H1 (cell line): ENCODE data around the gene ADCY7. TPM values are rescaled to one million over a fixed set of nuclear protein-coding genes. Genes with fewer than 3 reads are reported as not detected.

Experiments used
- CTCF ChIA-PET: fragments of 300-600 bp; sonication (Branson Sonifier 250); formaldehyde crosslinking; loops from one replicate; lab custom pipeline; 2021; ENCODE audit not compliant: partially characterized antibody; lab: Charles Lee
- POLR2A ChIA-PET: fragments of 300-600 bp; sonication (Branson Sonifier 250); formaldehyde crosslinking; loops from one replicate; lab custom pipeline; 2021; ENCODE audit warnings: inconsistent platforms; ENCODE audit not compliant: partially characterized antibody; lab: Charles Lee
- DNase-seq, 2 experiments: peaks; one replicate each; pipeline versions ENCODE4 v3.0.0 to v3.0.0-alpha.2; 2010 to 2022; ENCODE audit warnings: low spot score in 2 of 2, low read depth in 1 of 2, mixed read lengths in 1 of 2
- FAIRE-seq: peaks from 2 replicates; lab custom pipeline; 2011; peaks lifted over from hg19 to GRCh38; lab: Jason Lieb, UNC
- H2AFZ ChIP-seq: 2 replicates; pipeline ENCODE4 v1.8.1; 2012; ENCODE audit warnings: low read length, inconsistent platforms
- H2AK5ac ChIP-seq: 2 replicates; pipeline ENCODE4 v1.6.1; 2013; ENCODE audit warnings: low read depth, low read length
- H2BK120ac ChIP-seq: replicated peaks from 2 replicates; pipeline ENCODE3; 2013; ENCODE audit warnings: low read depth, low read length, inconsistent platforms
- H2BK12ac ChIP-seq: 2 replicates; pipeline ENCODE4 v1.6.1; 2013; ENCODE audit warnings: low read depth, low read length
- H2BK15ac ChIP-seq: 2 replicates; pipeline ENCODE4 v1.6.1; 2013; ENCODE audit warnings: low read length
- H2BK20ac ChIP-seq: 2 replicates; pipeline ENCODE4 v1.6.1; 2013; ENCODE audit warnings: low read length
- H2BK5ac ChIP-seq: 2 replicates; pipeline ENCODE4 v1.6.1; 2013; ENCODE audit warnings: low read depth, low read length
- H3K14ac ChIP-seq: 2 replicates; pipeline ENCODE4 v1.6.1; 2013; ENCODE audit warnings: inconsistent platforms; ENCODE audit not compliant: insufficient read length
- H3K18ac ChIP-seq: 2 replicates; pipeline ENCODE4 v1.6.1; 2013; ENCODE audit warnings: low read length; ENCODE audit errors: extremely low read depth
- H3K23ac ChIP-seq: 2 replicates; pipeline ENCODE4 v1.6.1; 2013; ENCODE audit warnings: inconsistent platforms; ENCODE audit not compliant: insufficient read length
- H3K23me2 ChIP-seq: 2 replicates; pipeline ENCODE4 v1.6.1; 2013; ENCODE audit warnings: low read depth, low read length
- H3K27ac ChIP-seq: 2 replicates; pipeline ENCODE4 v1.6.1; 2011; ENCODE audit warnings: low read depth, low read length, inconsistent platforms
- H3K27me3 ChIP-seq, 4 experiments: replicated peaks in 1 of 4; 1 replicate in 1 of 4; 2 replicates in 3 of 4; pipeline versions ENCODE4 v1.6.1 to v1.8.1; 2011 to 2013; ENCODE audit warnings: low read length in 3 of 4, mild to moderate bottlenecking in 3 of 4, inconsistent platforms in 2 of 4, mixed read lengths in 2 of 4, moderate library complexity in 1 of 4; ENCODE audit not compliant: control insufficient read depth in 3 of 4, insufficient read depth in 3 of 4; ENCODE audit errors: extremely low read depth in 1 of 4
- H3K36me3 ChIP-seq, 4 experiments: 2 replicates each; pipeline versions ENCODE4 v1.6.1 to v1.8.1; 2011 to 2013; ENCODE audit warnings: mild to moderate bottlenecking in 4 of 4, low read length in 3 of 4, moderate library complexity in 2 of 4, control low read depth in 1 of 4, inconsistent platforms in 1 of 4; ENCODE audit not compliant: insufficient read depth in 4 of 4, control insufficient read depth in 2 of 4
- H3K4ac ChIP-seq: replicated peaks from 2 replicates; pipeline ENCODE3; 2013; ENCODE audit warnings: low read length, low read depth, mixed read lengths, inconsistent platforms; ENCODE audit not compliant: insufficient read length
- H3K4me1 ChIP-seq, 4 experiments: replicated peaks in 1 of 4; 1 replicate in 1 of 4; 2 replicates in 3 of 4; pipeline versions ENCODE4 v1.6.1 to v1.8.1; 2011 to 2013; ENCODE audit warnings: low read length in 3 of 4, inconsistent platforms in 2 of 4, mixed read lengths in 1 of 4; ENCODE audit not compliant: insufficient read depth in 4 of 4, control insufficient read depth in 3 of 4
- H3K4me2 ChIP-seq, 2 experiments: 2 replicates each; pipeline versions ENCODE4 v1.6.1 to v1.8.1; 2011 to 2013; ENCODE audit warnings: low read depth in 2 of 2, low read length in 2 of 2, control low read depth in 1 of 2, inconsistent platforms in 1 of 2, mild to moderate bottlenecking in 1 of 2; ENCODE audit not compliant: insufficient read depth in 1 of 2
- H3K4me3 ChIP-seq, 4 experiments: fragments of 200-600, 300-600 bp in 1 of 4; sonication (generic), shearing (Covaris generic), sonication (Bioruptor Twin) in 1 of 4; 2 replicates each; pipeline versions ENCODE4 v1.5.1 to v1.8.1; 2011 to 2016; ENCODE audit warnings: low read length in 4 of 4, low read depth in 3 of 4, control low read depth in 2 of 4, inconsistent platforms in 2 of 4, mild to moderate bottlenecking in 2 of 4, mixed read lengths in 1 of 4, moderate library complexity in 1 of 4; ENCODE audit not compliant: insufficient read depth in 2 of 4; ENCODE audit errors: extremely low read depth in 1 of 4
- H3K56ac ChIP-seq: replicated peaks from 2 replicates; pipeline ENCODE3; 2013; ENCODE audit warnings: low read depth, mild to moderate bottlenecking, mixed read lengths, low read length, inconsistent platforms; ENCODE audit not compliant: insufficient read length
- H3K79me1 ChIP-seq: 2 replicates; pipeline ENCODE4 v1.6.1; 2013; ENCODE audit warnings: low read depth, low read length, control low read depth
- H3K79me2 ChIP-seq, 2 experiments: 2 replicates each; pipeline versions ENCODE4 v1.6.1 to v1.8.1; 2012 to 2013; ENCODE audit warnings: low read length in 2 of 2, mild to moderate bottlenecking in 2 of 2, inconsistent platforms in 1 of 2; ENCODE audit not compliant: insufficient read depth in 2 of 2, control insufficient read depth in 1 of 2
- H3K9ac ChIP-seq, 4 experiments: replicated peaks in 1 of 4; 1 replicate in 1 of 4; 2 replicates in 3 of 4; pipeline versions ENCODE4 v1.6.1 to v1.8.1; 2011 to 2013; ENCODE audit warnings: low read depth in 3 of 4, low read length in 3 of 4, control low read depth in 2 of 4, mild to moderate bottlenecking in 2 of 4, moderate library complexity in 2 of 4, inconsistent platforms in 1 of 4; ENCODE audit errors: extremely low read depth in 1 of 4
- H3K9me3 ChIP-seq, 2 experiments: 2 replicates each; pipeline versions ENCODE4 v1.6.1 to v1.8.1; 2012 to 2013; ENCODE audit warnings: mild to moderate bottlenecking in 2 of 2, moderate library complexity in 2 of 2, control low read depth in 1 of 2, inconsistent platforms in 1 of 2, low read depth in 1 of 2, low read length in 1 of 2, mixed read lengths in 1 of 2; ENCODE audit not compliant: insufficient read depth in 2 of 2
- H4K20me1 ChIP-seq, 2 experiments: replicated peaks in 1 of 2; 2 replicates each; pipeline versions ENCODE3 to v1.8.1; 2011 to 2013; ENCODE audit warnings: inconsistent platforms in 2 of 2, low read length in 2 of 2, mild to moderate bottlenecking in 1 of 2; ENCODE audit not compliant: insufficient read depth in 2 of 2, control insufficient read depth in 1 of 2
- H4K5ac ChIP-seq: 2 replicates; pipeline ENCODE4 v1.6.1; 2013; ENCODE audit warnings: low read length, low read depth, mixed read lengths, inconsistent platforms; ENCODE audit not compliant: insufficient read length
- H4K8ac ChIP-seq: 2 replicates; pipeline ENCODE4 v1.8.0; 2013; ENCODE audit warnings: mild to moderate bottlenecking, moderate library complexity, low read length, inconsistent platforms; ENCODE audit not compliant: insufficient read depth; ENCODE audit errors: extremely low read depth
- H4K91ac ChIP-seq: replicated peaks from 2 replicates; pipeline ENCODE3; 2013; ENCODE audit warnings: low read length, mixed read lengths, inconsistent platforms; ENCODE audit not compliant: insufficient read length
- ASH2L ChIP-seq: fragments of 200-600, 300-600 bp; sonication (generic); IDR thresholded peaks from one replicate; pipeline ENCODE4 v1.7.1; 2017; ENCODE audit warnings: low read length
- BCL11A ChIP-seq, 2 experiments: IDR thresholded peaks; one replicate each; pipeline ENCODE4 v1.6.1; 2011; ENCODE audit warnings: low read depth in 2 of 2, low read length in 2 of 2, mild to moderate bottlenecking in 2 of 2
- CBX5 ChIP-seq: fragments of 300-800, 300-1000 bp; sonication (generic); IDR thresholded peaks from 2 replicates; pipeline ENCODE4 v1.7.1; 2016; ENCODE audit warnings: antibody characterized with exemption, low read length, low read depth
- RBBP5 ChIP-seq: IDR thresholded peaks from 2 replicates; pipeline ENCODE4 v1.7.1; 2012; ENCODE audit warnings: low read depth, mild to moderate bottlenecking, inconsistent platforms, low read length, moderate library complexity, borderline replicate concordance
- RNF2 ChIP-seq: fragments of 200-900, 300-1000 bp; sonication (generic); IDR thresholded peaks from 2 replicates; pipeline ENCODE4 v1.7.1; 2016; ENCODE audit warnings: borderline replicate concordance, low read depth, mild to moderate bottlenecking, antibody characterized with exemption, low read length; ENCODE audit not compliant: poor library complexity, severe bottlenecking; ENCODE audit errors: missing control alignments
- SIN3A ChIP-seq, 2 experiments: IDR thresholded peaks in 1 of 2; conservative IDR thresholded peaks in 1 of 2; 2 replicates each; pipeline ENCODE4 v1.6.1; 2011 to 2012; ENCODE audit warnings: low read length in 2 of 2, improper control_type of control experiment in 1 of 2, low read depth in 1 of 2, mild to moderate bottlenecking in 1 of 2
- SP4 ChIP-seq: IDR thresholded peaks from 2 replicates; pipeline ENCODE4 v1.6.1; 2012; ENCODE audit warnings: low read length, inconsistent platforms
- WGBS, 2 experiments: shearing (Covaris generic) in 1 of 2; methylation state at CpG; one replicate each; pipeline versions ENCODE4 v1.1.6 to v1.1.7; 2013 to 2015; ENCODE audit warnings: low lambda C conversion rate in 2 of 2, mixed read lengths in 2 of 2, inconsistent platforms in 1 of 2, low coverage in 1 of 2, missing lambda C conversion rate in 1 of 2; ENCODE audit not compliant: insufficient replicate concordance in 2 of 2, insufficient coverage in 1 of 2, insufficient read length in 1 of 2; ENCODE audit errors: extremely low coverage in 1 of 2, missing lambda C conversion rate in 1 of 2; 5-methylcytosine and 5-hydroxymethylcytosine counted together
- polyA plus RNA-seq, 7 experiments: library from polyadenylated mRNA; depleted of rRNA in 3 of 7; stranded (reverse) in 5 of 7; unstranded in 2 of 7; fragments of >200 nt in 5 of 7; fragments of 200-250 nt in 2 of 7; gene quantifications; 1 replicate in 5 of 7; 2 replicates in 1 of 7; 4 replicates in 1 of 7; pipeline versions ENCODE4 v1.2.1 to v1.2.3, GENCODE V29; 2011 to 2013; ENCODE audit warnings: missing spikeins in 2 of 7, mixed read lengths in 2 of 7
- total RNA-seq: library from RNA; stranded (reverse); fragmentation: NEBNext Ultra II Directional; extraction: Animal tissue kit (Norgen Biotek cat#: 25700); gene quantifications from 2 replicates; pipeline ENCODE4 v1.2.1, GENCODE V29; 2021
- TF ChIP-seq, protein P1 (sequence below): IDR thresholded peaks from 2 replicates; pipeline ENCODE4 v1.6.1; 2011; ENCODE audit warnings: low read length, improper control_type of control experiment
- TF ChIP-seq, protein P2 (sequence below): IDR thresholded peaks from 2 replicates; pipeline ENCODE4 v1.6.1; 2012; ENCODE audit warnings: low read length, inconsistent platforms

Gene ADCY7
- total and polyA plus RNA-seq, 2 of the 8 experiments (the other 6 are each of a cell fraction or from before 2014, with no cell fraction given): 2.4 to 5.1 TPM

DNA sequence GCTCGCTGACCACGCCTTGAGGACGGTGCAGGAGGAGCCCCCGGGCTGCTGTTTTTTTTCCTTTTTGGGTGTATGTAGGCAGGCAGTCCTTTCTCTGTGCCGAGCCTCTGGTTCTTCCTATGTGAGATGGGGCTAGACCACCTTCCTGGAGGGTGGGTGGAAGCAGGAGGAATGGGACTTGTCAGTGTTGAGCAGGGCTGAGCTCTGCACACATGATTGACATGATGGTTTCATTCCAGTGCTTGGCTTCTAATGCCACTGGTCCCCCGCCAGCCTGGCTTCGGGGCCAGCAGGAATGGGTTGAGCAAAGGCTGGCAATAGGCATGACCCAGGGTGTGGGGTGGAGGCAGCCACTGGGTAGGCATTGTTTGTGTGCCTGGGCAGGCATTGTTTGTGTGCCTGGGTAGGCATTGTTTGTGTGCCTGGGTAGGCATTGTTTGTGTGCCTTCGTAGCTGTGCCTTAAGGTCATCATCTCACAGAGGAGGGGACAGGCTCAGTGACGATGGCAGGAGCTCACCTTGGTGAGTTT, 14.2 kb upstream of the ADCY7 start:
- CTCF ChIA-PET: interaction anchor here (0.6 to 1.8 kb wide), 13 partner anchors 8 to 181 kb away, joined by 3 to 7 read pairs (median 4); no protein-coding TSS in a partner anchor
- H2BK5ac ChIP-seq: peak overlapping the region; percentile 66; the same call in 1 of the 2 replicates
- TF ChIP-seq ASH2L (no peak), CBX5 (no peak), RBBP5 (no peak), BCL11A (IDR thresholded peaks at IDR 0.05; ENCODE audit: low read depth in 2 of 2, low read length in 2 of 2) (no peak), SP4 (no peak), SIN3A (conservative IDR thresholded peaks at IDR 0.05 in 1 of 2, IDR thresholded peaks at IDR 0.05 in 1 of 2; ENCODE audit: low read depth in 1 of 2, low read length in 2 of 2) (no peak), RNF2 (no peak)
- TF ChIP-seq, protein P1, sequence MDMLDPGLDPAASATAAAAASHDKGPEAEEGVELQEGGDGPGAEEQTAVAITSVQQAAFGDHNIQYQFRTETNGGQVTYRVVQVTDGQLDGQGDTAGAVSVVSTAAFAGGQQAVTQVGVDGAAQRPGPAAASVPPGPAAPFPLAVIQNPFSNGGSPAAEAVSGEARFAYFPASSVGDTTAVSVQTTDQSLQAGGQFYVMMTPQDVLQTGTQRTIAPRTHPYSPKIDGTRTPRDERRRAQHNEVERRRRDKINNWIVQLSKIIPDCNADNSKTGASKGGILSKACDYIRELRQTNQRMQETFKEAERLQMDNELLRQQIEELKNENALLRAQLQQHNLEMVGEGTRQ: no peak
- TF ChIP-seq, protein P2, sequence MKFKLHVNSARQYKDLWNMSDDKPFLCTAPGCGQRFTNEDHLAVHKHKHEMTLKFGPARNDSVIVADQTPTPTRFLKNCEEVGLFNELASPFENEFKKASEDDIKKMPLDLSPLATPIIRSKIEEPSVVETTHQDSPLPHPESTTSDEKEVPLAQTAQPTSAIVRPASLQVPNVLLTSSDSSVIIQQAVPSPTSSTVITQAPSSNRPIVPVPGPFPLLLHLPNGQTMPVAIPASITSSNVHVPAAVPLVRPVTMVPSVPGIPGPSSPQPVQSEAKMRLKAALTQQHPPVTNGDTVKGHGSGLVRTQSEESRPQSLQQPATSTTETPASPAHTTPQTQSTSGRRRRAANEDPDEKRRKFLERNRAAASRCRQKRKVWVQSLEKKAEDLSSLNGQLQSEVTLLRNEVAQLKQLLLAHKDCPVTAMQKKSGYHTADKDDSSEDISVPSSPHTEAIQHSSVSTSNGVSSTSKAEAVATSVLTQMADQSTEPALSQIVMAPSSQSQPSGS: no peak

More for the DNA sequence above, 14.2 kb upstream of the ADCY7 start:
- Histone ChIP-seq H2BK120ac (no peak overlapping the region), H2AK5ac (no peak overlapping the region), H3K4me1 (peaks cover 0 to 11% (median 3%) of the 10 kb centered on the region in 4 experiments; a peak in 4 of 7 replicates), H4K20me1 (no peaks in the 10 kb centered on the region), H2BK12ac (no peak overlapping the region), H3K79me1 (no peaks in the 10 kb centered on the region; the same call in 1 of the 2 replicates), H2BK20ac (no peak overlapping the region), H4K91ac (no peak overlapping the region), H4K8ac (peak overlapping the region; percentile 57), H2AFZ (no peak overlapping the region), H4K5ac (no peak overlapping the region), H2BK15ac (peak overlapping the region; percentile 92; the same call in 1 of the 2 replicates), H3K36me3 (no peaks in the 10 kb centered on the region), H3K27ac (no peak overlapping the region), H3K79me2 (no peaks in the 10 kb centered on the region), H3K23me2 (no peaks in the 10 kb centered on the region), H3K18ac (no peak overlapping the region; the same call in 1 of the 2 replicates), H3K14ac (no peak overlapping the region), H3K4me2 (no peak overlapping the region), H3K4me3 (no peak overlapping the region), H3K23ac (no peak overlapping the region), H3K27me3 (peaks cover 0 to 4% (median under 1%) of the 10 kb centered on the region in 4 experiments; a peak in 3 of 7 replicates), H3K4ac (no peak overlapping the region), H3K56ac (no peak overlapping the region), H3K9me3 (no peaks in the 10 kb centered on the region), H3K9ac (no peak overlapping the region)
- FAIRE-seq (no peak), DNase-seq (no peak)
- WGBS, 2 experiments: 90% methylated on average over 9 of the region's 9 CpGs; no CpG with 5 or more reads in 1 of the 2 experiments
- POLR2A ChIA-PET: no interaction called here
